ENCODE measurements around the gene CAMTA1.

Gene CAMTA1

DNA sequence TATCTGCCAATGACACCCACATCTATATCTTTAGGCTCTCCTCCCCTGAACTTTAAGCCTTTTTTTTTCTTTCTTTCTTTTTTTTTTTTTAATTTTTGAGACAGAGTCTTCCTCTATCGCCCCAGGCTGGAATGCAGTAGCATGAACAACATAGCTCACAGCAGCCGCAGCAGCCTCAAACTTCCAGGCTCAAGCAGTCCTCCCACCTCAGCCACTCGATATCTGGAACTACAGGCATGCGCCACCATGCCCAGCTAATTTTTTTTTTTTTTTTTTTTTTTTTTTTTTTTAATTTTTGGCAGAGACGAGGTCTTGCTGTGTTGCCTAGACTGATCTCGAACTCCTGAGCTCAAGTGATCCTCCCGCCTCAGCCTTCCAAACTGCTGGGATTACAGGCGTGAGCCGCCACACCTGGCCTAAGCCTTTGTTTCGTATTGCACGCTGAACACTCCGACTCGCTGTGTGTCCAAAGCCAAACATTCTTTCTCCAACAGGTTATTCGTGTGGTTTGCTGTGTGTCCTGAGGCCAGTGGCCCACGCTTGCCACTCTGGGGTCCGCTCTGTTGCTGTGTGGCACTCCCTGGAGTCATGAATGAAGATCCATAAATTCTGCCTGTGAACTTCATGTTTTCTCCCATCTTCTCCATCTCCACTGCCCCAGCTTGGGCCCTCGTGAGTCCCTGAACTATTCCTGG lies 119.4 kb downstream of the CAMTA1 start:
- in situ Hi-C loops (cut with HindIII; ENCODE audit: low pct_unique_long_range_greater_than_20kb, low sequenced_read_pairs) = no loop called here
- no peak for DNase-seq (ENCODE audit: low read depth in 1 of 2, low spot score in 1 of 2)
- no peak for TF ChIP-seq JUND (IDR thresholded peaks at IDR 0.05; ENCODE audit: low read depth)

DNA sequence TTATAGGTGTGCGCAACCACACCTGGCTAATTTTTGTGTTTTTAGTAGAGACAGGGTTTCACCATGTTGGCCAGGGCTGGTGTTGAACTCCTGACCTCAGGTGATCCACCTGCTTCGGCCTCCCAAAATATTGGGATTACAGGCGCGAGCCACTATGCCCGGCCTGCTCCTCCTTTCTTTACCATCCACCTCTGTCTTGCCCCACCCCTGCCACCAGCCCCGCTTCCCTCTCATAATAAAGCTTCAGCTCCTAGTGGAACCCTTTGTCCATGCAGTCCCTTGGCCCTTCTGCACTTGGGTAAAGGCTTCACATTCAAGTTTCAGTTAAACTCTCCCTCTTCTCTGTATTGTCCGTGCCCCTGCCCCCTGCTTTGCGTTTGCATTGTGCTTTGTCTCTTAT lies 120.1 kb downstream of the CAMTA1 start:
- in situ Hi-C loops (cut with HindIII; ENCODE audit: low pct_unique_long_range_greater_than_20kb, low sequenced_read_pairs) = no loop called here
- no peak for DNase-seq (ENCODE audit: low read depth in 1 of 2, low spot score in 1 of 2)
- TF ChIP-seq JUND (IDR thresholded peaks at IDR 0.05; ENCODE audit: low read depth) = no peak

DNA sequence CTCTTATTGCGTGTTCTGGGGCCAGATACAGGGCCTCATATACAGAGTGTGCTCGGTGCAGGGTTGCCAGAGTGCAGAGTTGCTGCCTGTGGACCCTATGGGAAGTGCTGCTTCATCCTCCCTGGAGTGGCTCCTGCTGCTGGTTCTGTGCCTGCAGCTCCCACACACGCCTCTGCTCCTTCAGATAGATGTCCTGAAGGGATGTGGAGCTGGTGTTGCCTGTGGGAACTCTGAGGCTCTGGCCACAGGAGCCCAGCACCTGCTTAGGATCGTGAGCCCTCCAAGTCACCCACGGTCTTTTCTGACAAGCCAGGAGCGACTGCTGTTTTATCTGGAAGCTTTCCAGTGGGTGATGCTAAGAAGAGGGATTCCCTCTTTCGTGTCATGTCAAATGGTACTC lies 120.5 kb downstream of the CAMTA1 start:
- no peak for DNase-seq (ENCODE audit: low read depth in 1 of 2, low spot score in 1 of 2)
- in situ Hi-C loops (cut with HindIII; ENCODE audit: low pct_unique_long_range_greater_than_20kb, low sequenced_read_pairs) = no loop called here
- no peak for TF ChIP-seq JUND (IDR thresholded peaks at IDR 0.05; ENCODE audit: low read depth)

DNA sequence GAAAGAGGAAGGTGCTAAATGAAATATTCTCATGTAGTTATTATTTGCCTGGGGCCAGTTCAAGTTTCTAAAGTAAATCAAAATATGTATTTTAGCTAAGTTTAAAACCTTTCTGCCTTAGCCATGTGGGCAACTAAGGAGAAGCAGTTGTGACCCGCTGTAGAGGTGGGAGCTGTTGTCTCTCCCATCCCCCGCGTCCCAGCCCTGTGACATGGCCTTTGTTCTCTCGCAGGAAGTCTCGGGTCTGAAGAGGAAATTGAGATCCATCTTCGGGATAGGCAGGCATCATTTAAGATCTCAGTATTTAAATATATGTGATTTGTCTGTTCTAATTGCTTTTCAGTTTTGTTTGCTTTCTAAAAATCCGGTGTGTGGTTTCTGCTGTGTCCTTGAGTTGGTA lies 121.5 kb downstream of the CAMTA1 start:
- in situ Hi-C loops (cut with HindIII; ENCODE audit: low pct_unique_long_range_greater_than_20kb, low sequenced_read_pairs) = no loop called here

DNA sequence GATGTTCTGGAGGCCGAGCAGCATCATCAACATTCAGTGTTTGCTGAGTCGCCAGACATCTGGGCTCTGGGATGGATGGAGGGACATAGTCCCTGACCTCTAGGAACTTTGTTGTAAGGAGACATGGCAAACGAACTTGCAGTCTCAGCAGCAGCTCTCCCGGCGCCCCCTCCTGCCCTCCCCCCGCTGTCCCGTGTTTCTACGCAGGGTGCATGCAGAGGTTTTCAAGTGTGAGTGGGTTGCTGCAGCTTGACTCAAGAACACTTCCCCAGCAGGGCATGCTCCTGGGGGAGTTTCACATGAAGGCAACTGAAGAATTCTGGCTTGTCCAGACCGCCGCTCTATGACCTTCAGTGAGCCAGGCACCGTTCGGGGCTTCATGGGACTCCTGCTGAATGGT lies 121.9 kb downstream of the CAMTA1 start:
- DNase-seq (ENCODE audit: low read depth in 1 of 2, low spot score in 1 of 2) = no peak
- in situ Hi-C loops (cut with HindIII; ENCODE audit: low pct_unique_long_range_greater_than_20kb, low sequenced_read_pairs) = no loop called here
- no peak for TF ChIP-seq JUND (IDR thresholded peaks at IDR 0.05; ENCODE audit: low read depth)

More for the DNA sequence above, 121.5 kb downstream of the CAMTA1 start:
- no peak for DNase-seq (ENCODE audit: low read depth in 1 of 2, low spot score in 1 of 2)
- TF ChIP-seq JUND (IDR thresholded peaks at IDR 0.05; ENCODE audit: low read depth) = no peak

DNA sequence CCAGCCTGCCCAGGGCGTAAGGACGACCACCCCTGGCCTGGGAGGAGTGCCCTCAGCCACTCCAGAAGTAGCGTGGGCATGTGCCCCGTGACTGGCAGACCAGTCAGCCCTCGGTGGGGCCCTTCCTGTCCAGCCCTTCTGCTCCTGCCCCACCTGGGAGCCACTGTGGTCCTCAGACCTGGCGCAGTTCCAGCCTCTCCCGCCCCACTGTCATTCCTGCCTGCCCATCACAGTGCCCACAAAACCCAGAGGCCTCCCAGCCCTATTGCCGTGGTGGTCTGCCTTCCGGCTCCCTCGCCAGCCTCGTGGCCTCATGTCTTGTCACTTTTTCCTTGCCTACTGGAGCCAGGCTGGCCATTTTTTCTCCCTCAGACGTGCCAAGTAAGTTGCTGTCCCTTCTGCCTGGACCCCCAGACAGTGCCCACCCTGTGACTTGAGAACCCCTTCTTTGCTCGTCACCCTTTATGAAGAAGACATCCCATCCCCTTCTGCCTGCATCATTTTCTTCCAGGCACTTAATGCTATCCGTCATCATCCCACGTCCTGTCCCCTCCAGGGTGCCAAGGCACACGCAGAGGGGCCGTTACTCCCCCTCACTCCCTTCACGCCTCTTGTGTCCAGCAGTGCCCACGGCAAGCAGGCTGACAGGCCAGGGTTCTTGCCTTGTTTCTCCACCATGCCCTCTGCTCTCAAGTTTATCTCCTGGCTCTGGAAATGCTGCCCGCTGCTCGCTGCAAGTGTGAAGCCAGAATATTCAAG lies 122.6 kb downstream of the CAMTA1 start:
- TF ChIP-seq JUND (IDR thresholded peaks at IDR 0.05; ENCODE audit: low read depth) = no peak

DNA sequence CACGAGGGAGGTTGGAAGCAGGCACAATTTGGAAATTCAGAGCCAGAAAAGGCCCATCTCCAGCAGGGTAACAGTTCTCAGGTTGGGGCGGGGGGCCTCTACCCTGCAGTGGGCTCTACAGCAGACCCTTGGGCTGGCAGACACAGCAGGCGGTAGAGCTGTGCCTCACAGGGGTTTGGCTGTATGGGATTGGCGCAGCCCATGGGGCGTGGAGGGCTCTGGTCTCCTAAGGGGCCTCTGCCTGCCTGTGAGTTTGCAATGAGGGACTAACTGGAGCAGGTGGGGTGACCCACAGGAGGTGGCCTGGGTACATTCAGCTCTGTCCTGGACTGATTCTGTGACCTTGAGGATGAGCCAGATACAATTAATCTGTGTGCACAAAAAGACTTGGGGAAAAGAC lies 124.1 kb downstream of the CAMTA1 start:
- in situ Hi-C loops (cut with HindIII; ENCODE audit: low pct_unique_long_range_greater_than_20kb, low sequenced_read_pairs) = no loop called here
- no peak for TF ChIP-seq JUND (IDR thresholded peaks at IDR 0.05; ENCODE audit: low read depth)
- DNase-seq (ENCODE audit: low read depth in 1 of 2, low spot score in 1 of 2) = no peak

More for the DNA sequence above, 122.6 kb downstream of the CAMTA1 start:
- DNase-seq (ENCODE audit: low read depth in 1 of 2, low spot score in 1 of 2) = no peak
- in situ Hi-C loops (cut with HindIII; ENCODE audit: low pct_unique_long_range_greater_than_20kb, low sequenced_read_pairs) = no loop called here

DNA sequence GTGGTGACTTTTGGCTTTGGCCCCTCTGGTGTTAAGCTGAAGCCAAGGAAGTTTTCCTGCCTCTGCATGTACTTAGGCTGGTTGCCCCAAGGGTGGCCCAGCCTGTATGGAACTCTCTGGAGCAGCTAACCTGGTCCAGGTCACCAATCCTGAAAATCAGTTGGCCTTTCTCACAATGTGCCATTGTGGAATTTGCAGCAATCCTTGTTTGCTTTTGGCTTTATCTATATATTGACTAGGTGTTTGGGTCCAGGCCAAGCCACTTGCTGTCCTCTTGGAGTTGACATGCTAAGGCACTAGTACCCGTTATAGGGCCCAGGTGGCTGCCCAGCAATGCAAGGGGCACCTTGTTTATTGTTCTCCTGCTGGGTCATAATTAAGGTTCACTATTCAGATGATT lies 124.6 kb downstream of the CAMTA1 start:
- in situ Hi-C loops (cut with HindIII; ENCODE audit: low pct_unique_long_range_greater_than_20kb, low sequenced_read_pairs) = no loop called here
- DNase-seq (ENCODE audit: low read depth in 1 of 2, low spot score in 1 of 2) = peak in 1 of 2 experiments; percentile 39
- TF ChIP-seq JUND (IDR thresholded peaks at IDR 0.05; ENCODE audit: low read depth) = no peak

DNA sequence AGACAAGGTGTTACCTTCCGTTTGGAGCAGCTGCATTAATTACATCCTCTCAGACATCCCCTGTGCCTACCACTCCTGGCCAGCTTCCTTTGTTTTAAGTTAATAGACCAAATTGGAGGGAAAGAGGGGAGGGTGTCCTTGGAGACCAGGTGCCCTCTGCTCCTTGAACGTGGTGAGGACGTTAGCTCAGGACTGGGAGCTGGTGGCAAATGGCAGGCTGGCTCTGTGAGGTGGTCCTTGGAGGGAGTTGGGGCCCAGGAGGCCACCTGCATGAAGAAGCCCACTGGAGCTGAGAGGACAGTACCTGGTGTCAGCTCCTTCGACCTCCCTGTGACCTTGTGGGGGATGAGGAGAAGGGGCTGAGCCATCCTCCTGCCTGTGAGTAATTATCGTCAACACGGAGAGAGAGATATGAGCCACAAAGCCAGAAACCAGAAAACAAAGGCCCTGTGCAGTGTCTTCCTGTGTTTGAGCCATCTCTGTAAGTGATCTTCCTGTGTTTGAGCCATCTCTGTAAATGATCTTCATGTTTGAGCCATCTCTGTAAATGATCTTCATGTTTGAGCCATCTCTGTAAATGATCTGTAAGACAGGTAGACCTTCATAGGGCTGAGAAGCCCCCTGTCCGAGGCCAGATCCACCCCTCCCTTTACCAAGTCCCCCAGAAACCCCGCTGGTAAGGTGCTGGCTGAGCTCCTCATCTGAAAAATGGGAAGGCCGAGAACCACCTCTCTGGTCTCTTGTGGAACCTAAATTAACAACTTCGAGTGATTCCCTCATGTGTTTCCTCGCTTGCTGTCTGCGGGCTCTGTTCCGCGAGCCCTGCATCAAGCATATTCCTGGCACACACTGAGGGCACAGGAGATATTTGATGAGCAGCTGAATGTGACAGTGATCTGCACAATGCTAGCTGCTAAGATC lies 126.0 kb downstream of the CAMTA1 start:
- in situ Hi-C loops (cut with HindIII; ENCODE audit: low pct_unique_long_range_greater_than_20kb, low sequenced_read_pairs) = no loop called here
- DNase-seq (ENCODE audit: low read depth in 1 of 2, low spot score in 1 of 2) = no peak
- TF ChIP-seq JUND (IDR thresholded peaks at IDR 0.05; ENCODE audit: low read depth) = no peak

DNA sequence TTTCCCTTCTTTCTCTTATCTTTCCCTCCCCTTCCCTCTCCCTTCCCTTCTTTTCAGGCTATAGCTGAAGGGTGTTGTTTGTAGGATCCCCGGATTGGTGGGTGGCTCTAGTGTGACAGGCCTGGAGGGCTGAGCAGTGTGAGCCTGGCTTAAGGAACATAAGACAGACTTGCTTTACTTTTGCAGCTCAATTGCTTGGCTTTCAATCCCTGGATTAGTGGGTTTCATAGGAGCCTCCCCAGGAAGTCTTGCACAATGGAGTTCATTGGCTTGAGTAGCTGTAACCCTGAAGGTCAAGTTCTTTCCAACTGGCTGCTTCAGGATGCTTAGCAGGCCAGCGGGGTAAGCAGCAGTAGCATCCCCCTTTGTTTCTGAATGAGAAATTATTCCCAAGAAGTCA lies 126.7 kb downstream of the CAMTA1 start:
- TF ChIP-seq JUND (IDR thresholded peaks at IDR 0.05; ENCODE audit: low read depth) = no peak
- in situ Hi-C loops (cut with HindIII; ENCODE audit: low pct_unique_long_range_greater_than_20kb, low sequenced_read_pairs) = no loop called here
- no peak for DNase-seq (ENCODE audit: low read depth in 1 of 2, low spot score in 1 of 2)

DNA sequence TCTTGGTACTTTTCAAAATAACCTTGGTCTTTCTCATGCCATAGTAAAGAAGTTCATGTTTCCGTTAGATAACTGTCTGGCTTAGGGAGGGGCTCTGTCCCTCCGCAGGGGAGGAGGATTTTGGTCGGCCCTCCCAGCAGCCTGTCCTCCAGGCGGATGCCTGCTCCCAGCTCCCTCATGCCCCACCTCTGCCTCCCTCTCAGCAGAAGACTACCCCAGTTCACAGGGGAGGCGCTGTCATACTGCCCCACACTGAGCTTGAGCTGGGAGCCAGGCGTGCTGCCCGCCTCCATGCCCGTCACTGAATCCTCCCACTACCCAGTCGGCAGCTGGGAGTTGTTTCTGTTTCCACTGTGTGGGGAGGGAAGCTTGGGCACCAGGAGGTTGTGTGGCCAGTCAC lies 127.3 kb downstream of the CAMTA1 start:
- no peak for TF ChIP-seq JUND (IDR thresholded peaks at IDR 0.05; ENCODE audit: low read depth)
- in situ Hi-C loops (cut with HindIII; ENCODE audit: low pct_unique_long_range_greater_than_20kb, low sequenced_read_pairs) = no loop called here
- no peak for DNase-seq (ENCODE audit: low read depth in 1 of 2, low spot score in 1 of 2)

DNA sequence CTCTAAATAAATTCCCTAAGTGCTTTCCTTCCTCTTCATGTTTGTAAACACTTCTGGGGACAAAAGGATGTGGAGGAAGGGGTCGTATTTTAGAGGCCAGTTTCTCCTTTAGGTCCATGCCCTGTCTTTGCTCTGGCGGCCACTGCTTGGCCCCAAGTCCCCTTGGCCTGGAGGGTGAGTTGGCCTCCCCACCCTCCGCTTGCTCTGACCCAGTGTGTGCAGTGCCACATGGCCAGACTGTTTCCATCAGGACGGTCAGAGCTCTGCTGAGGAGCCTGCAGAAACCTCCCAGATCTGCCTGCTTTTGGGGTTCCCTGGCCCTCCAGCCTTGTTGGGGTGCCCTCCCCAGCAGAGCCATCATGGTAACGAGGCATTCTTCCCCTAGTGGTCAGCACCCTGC lies 127.8 kb downstream of the CAMTA1 start:
- in situ Hi-C loops (cut with HindIII; ENCODE audit: low pct_unique_long_range_greater_than_20kb, low sequenced_read_pairs) = no loop called here
- no peak for TF ChIP-seq JUND (IDR thresholded peaks at IDR 0.05; ENCODE audit: low read depth)
- DNase-seq (ENCODE audit: low read depth in 1 of 2, low spot score in 1 of 2) = no peak

DNA sequence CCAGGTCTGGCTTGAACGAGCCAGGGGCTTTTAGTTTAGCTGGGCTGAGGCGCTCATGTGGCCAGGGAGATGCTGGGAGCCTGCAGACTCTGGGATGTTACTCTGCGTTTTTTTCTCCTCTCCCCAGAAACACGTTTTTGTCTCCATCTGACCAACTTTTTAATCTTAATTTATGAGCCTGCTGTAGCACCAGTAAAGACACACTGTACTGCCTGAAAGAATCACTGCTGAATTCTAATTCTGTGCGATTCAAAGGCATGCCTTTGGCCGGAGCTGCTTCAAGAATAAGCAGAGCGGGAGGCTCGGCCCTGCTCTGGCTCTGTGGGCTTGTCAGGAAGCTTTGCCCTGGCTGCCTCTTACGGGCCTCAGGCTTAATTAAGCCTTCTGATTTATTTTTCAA lies 129.5 kb downstream of the CAMTA1 start:
- in situ Hi-C loops (cut with HindIII; ENCODE audit: low pct_unique_long_range_greater_than_20kb, low sequenced_read_pairs) = no loop called here
- DNase-seq (ENCODE audit: low read depth in 1 of 2, low spot score in 1 of 2) = no peak
- TF ChIP-seq JUND (IDR thresholded peaks at IDR 0.05; ENCODE audit: low read depth) = no peak
